H9 (cell line): ENCODE measurements around the gene PFKP. TPM values are rescaled to one million over a fixed set of nuclear protein-coding genes. Genes with fewer than 3 reads are reported as not detected.

Experiments
- DNase-seq: peaks from one replicate; pipeline ENCODE4 v3.0.0-alpha.2; 2017
- H2AFZ ChIP-seq: one replicate; pipeline ENCODE4 v1.6.1; 2013; ENCODE audit warnings: mild to moderate bottlenecking, low read length, control low read depth, moderate library complexity
- H2AK5ac ChIP-seq: 2 replicates; pipeline ENCODE4 v1.6.1; 2013; ENCODE audit warnings: low read length, control low read depth, mixed read lengths; ENCODE audit not compliant: insufficient read length
- H2BK120ac ChIP-seq: one replicate; pipeline ENCODE4 v1.6.1; 2013; ENCODE audit warnings: low read depth, mild to moderate bottlenecking, low read length, control low read depth, inconsistent platforms; ENCODE audit not compliant: poor library complexity, severe bottlenecking
- H2BK12ac ChIP-seq: 2 replicates; pipeline ENCODE4 v1.6.1; 2013; ENCODE audit warnings: low read length, control low read depth, mixed read lengths, low read depth; ENCODE audit not compliant: insufficient read length
- H2BK15ac ChIP-seq: 2 replicates; pipeline ENCODE4 v1.6.1; 2013; ENCODE audit warnings: low read depth, low read length, control low read depth
- H2BK20ac ChIP-seq: one replicate; pipeline ENCODE4 v1.6.1; 2013; ENCODE audit warnings: low read depth, mild to moderate bottlenecking, low read length, control low read depth, inconsistent platforms; ENCODE audit not compliant: poor library complexity, severe bottlenecking
- H2BK5ac ChIP-seq: 2 replicates; pipeline ENCODE4 v1.6.1; 2013; ENCODE audit warnings: low read length, control low read depth, mixed read lengths; ENCODE audit not compliant: insufficient read length
- H3K14ac ChIP-seq: 2 replicates; pipeline ENCODE4 v1.6.1; 2013; ENCODE audit warnings: low read length, control low read depth; ENCODE audit not compliant: insufficient read depth
- H3K18ac ChIP-seq: 2 replicates; pipeline ENCODE4 v1.6.1; 2013; ENCODE audit warnings: low read depth, mild to moderate bottlenecking, mixed read lengths, low read length, control low read depth; ENCODE audit not compliant: insufficient read length
- H3K23ac ChIP-seq: 2 replicates; pipeline ENCODE4 v1.6.1; 2013; ENCODE audit warnings: low read length, control low read depth, mixed read lengths, low read depth; ENCODE audit not compliant: insufficient read length
- H3K23me2 ChIP-seq: 2 replicates; pipeline ENCODE4 v1.6.1; 2013; ENCODE audit warnings: low read depth, mild to moderate bottlenecking, mixed read lengths, low read length, control low read depth; ENCODE audit not compliant: insufficient read length, poor library complexity, severe bottlenecking
- H3K27ac ChIP-seq: 2 replicates; pipeline ENCODE4 v1.5.1; 2013; ENCODE audit warnings: low read length, control low read depth, mixed read lengths, low read depth; ENCODE audit not compliant: insufficient read length
- H3K27me3 ChIP-seq: 2 replicates; pipeline ENCODE4 v1.6.1; 2013; ENCODE audit warnings: low read length, control low read depth, inconsistent platforms; ENCODE audit not compliant: insufficient read depth
- H3K4ac ChIP-seq: 2 replicates; pipeline ENCODE4 v1.6.1; 2013; ENCODE audit warnings: low read depth, mild to moderate bottlenecking, control low read depth, inconsistent platforms, low read length, moderate library complexity
- H3K4me1 ChIP-seq: 2 replicates; pipeline ENCODE4 v1.6.1; 2013; ENCODE audit warnings: low read length, control low read depth, inconsistent platforms; ENCODE audit not compliant: insufficient read depth
- H3K4me2 ChIP-seq: 2 replicates; pipeline ENCODE4 v1.6.1; 2013; ENCODE audit warnings: low read length, control low read depth, mixed read lengths; ENCODE audit not compliant: insufficient read length, insufficient read depth
- H3K56ac ChIP-seq: 2 replicates; pipeline ENCODE4 v1.6.1; 2013; ENCODE audit warnings: low read depth, mild to moderate bottlenecking, mixed read lengths, low read length, control low read depth; ENCODE audit not compliant: insufficient read length
- H3K79me1 ChIP-seq: 2 replicates; pipeline ENCODE4 v1.6.1; 2013; ENCODE audit warnings: low read depth, mild to moderate bottlenecking, moderate library complexity, low read length, control low read depth, inconsistent platforms; ENCODE audit not compliant: insufficient read depth, poor library complexity, severe bottlenecking
- H3K79me2 ChIP-seq: 2 replicates; pipeline ENCODE4 v1.6.1; 2013; ENCODE audit warnings: low read length, control low read depth, inconsistent platforms; ENCODE audit not compliant: insufficient read depth
- H3K9ac ChIP-seq: 2 replicates; pipeline ENCODE4 v1.6.1; 2013; ENCODE audit warnings: low read length, control low read depth, mixed read lengths; ENCODE audit not compliant: insufficient read length; ENCODE audit errors: extremely low read depth
- H3K9me3 ChIP-seq: one replicate; pipeline ENCODE4 v1.6.1; 2013; ENCODE audit warnings: low read depth, low read length, inconsistent platforms; ENCODE audit not compliant: control insufficient read depth
- H3T11ph ChIP-seq: one replicate; pipeline ENCODE4 v1.6.1; 2013; ENCODE audit warnings: mild to moderate bottlenecking, low read length, control low read depth, inconsistent platforms
- H4K20me1 ChIP-seq: one replicate; pipeline ENCODE4 v1.6.1; 2013; ENCODE audit not compliant: control insufficient read depth, insufficient read length, insufficient read depth
- H4K5ac ChIP-seq: 2 replicates; pipeline ENCODE4 v1.6.1; 2013; ENCODE audit warnings: low read depth, mild to moderate bottlenecking, mixed read lengths, low read length, control low read depth; ENCODE audit not compliant: insufficient read length
- H4K8ac ChIP-seq: replicated peaks from 2 replicates; pipeline ENCODE4 v1.6.1; 2013; ENCODE audit warnings: low read length, control low read depth, mixed read lengths, low read depth; ENCODE audit not compliant: insufficient read length
- H4K91ac ChIP-seq: 2 replicates; pipeline ENCODE4 v1.6.1; 2013; ENCODE audit warnings: low read depth, mild to moderate bottlenecking, moderate library complexity, mixed read lengths, low read length, control low read depth; ENCODE audit not compliant: insufficient read length
- H3K27ac Mint-ChIP-seq, 3 experiments: 2 replicates in 2 of 3; 3 replicates in 1 of 3; pipeline ENCODE4 v1.8.0; 2020 to 2021; ENCODE audit warnings: mixed read lengths in 3 of 3, mild to moderate bottlenecking in 1 of 3, moderate library complexity in 1 of 3
- H3K27me3 Mint-ChIP-seq: 2 replicates; pipeline ENCODE4 v1.8.0; 2021; ENCODE audit warnings: low read depth, mild to moderate bottlenecking, moderate library complexity, mixed read lengths
- H3K36me3 Mint-ChIP-seq, 3 experiments: 2 replicates in 2 of 3; 3 replicates in 1 of 3; pipeline ENCODE4 v1.8.0; 2020 to 2021; ENCODE audit warnings: low read depth in 3 of 3, mixed read lengths in 3 of 3; ENCODE audit not compliant: insufficient read depth in 1 of 3
- H3K4me1 Mint-ChIP-seq, 2 experiments: 2 replicates each; pipeline ENCODE4 v1.8.0; 2020; ENCODE audit warnings: mixed read lengths in 2 of 2
- H3K4me3 Mint-ChIP-seq, 2 experiments: 2 replicates in 1 of 2; 3 replicates in 1 of 2; pipeline ENCODE4 v1.8.0; 2020 to 2021; ENCODE audit warnings: mild to moderate bottlenecking in 2 of 2, mixed read lengths in 2 of 2, moderate library complexity in 1 of 2
- H3K9me3 Mint-ChIP-seq, 2 experiments: 2 replicates in 1 of 2; 3 replicates in 1 of 2; pipeline ENCODE4 v1.8.0; 2020; ENCODE audit warnings: mild to moderate bottlenecking in 2 of 2, mixed read lengths in 2 of 2, moderate library complexity in 1 of 2
- WGBS: extraction: QIAGEN DNeasy Blood & Tissue Kit; methylation state at CpG from one replicate; pipeline ENCODE4 v1.1.7; 2013; ENCODE audit warnings: missing lambda C conversion rate, low lambda C conversion rate, mixed read lengths; ENCODE audit not compliant: insufficient read length; ENCODE audit errors: extremely low coverage; 5-methylcytosine and 5-hydroxymethylcytosine counted together
- total RNA-seq: library from RNA; stranded (reverse); gene quantifications from 2 replicates; pipeline ENCODE4 v1.2.1, GENCODE V29; 2021
- TF ChIP-seq, protein P1 (sequence below): fragments of 200-600 bp; sonication (generic); conservative IDR thresholded peaks from 3 replicates; pipeline ENCODE4 v1.8.0; 2021; ENCODE audit warnings: antibody characterized with exemption, mild to moderate bottlenecking

The PFKP gene
- total RNA-seq, 1 experiment from 2014 or later: 145 TPM

DNA sequence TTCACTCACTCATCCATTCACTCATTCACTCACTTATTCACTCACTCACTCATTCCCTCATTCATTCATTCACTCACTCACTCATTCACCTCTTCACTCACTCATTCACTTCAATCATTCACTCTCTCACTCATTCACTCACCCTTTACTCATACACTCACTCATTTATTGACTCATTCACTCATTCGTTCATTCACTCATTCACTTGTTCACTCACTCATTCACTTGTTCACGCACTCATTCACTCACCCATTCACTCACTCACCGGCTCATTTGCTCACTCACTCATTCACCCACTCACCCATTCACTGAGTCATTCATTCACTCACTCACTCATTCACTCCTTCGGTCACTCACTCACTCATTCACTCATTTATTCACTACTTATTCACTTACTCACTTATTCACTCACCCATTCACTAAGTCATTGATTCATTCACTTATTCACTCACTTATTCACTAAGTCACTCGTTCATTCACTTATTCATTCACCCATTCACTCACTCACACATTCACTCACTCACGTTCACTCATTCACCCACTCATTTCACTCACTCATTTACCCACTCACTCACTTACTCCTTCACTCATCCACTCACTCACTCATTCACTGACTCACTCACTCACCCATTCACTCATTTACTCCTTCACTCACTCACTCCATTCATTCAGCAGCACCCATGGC is 4.7 kb upstream of the PFKP start:
- Histone ChIP-seq H3K23ac (no peak overlapping the region), H3K27ac (no peak overlapping the region), H3K4me1 (no peaks in the 10 kb centered on the region), H3K18ac (no peak overlapping the region), H2BK12ac (no peak overlapping the region), H3K4me2 (no peak overlapping the region), H3K14ac (no peak overlapping the region), H2BK5ac (no peak overlapping the region), H4K20me1 (no peaks in the 10 kb centered on the region), H2AK5ac (no peak overlapping the region), H3K9me3 (no peaks in the 10 kb centered on the region), H2BK15ac (no peak overlapping the region), H3K23me2 (peaks cover 6% of the 10 kb centered on the region), H3K56ac (no peak overlapping the region), H2BK120ac (no peak overlapping the region), H2AFZ (no peak overlapping the region), H3K79me2 (no peaks in the 10 kb centered on the region), H3K9ac (no peak overlapping the region), H2BK20ac (no peak overlapping the region), H4K5ac (no peak overlapping the region), H4K91ac (no peak overlapping the region), H3K4ac (no peak overlapping the region), H4K8ac (no peak overlapping the region), H3T11ph (no peak overlapping the region), H3K79me1 (no peaks in the 10 kb centered on the region), H3K27me3 (no peaks in the 10 kb centered on the region)
- peaks cover 33% of the 10 kb centered on the region for H3K27me3 Mint-ChIP-seq
- H3K4me3 Mint-ChIP-seq: no peak overlapping the region
- WGBS: 100% methylated on average over 3 of the region's 6 CpGs
- peaks cover 8 to 9% of the 10 kb centered on the region in 2 experiments for H3K4me1 Mint-ChIP-seq
- no peaks in the 10 kb centered on the region for H3K36me3 Mint-ChIP-seq
- H3K27ac Mint-ChIP-seq: no peak overlapping the region
- DNase-seq: no peak
- TF ChIP-seq, protein P1, sequence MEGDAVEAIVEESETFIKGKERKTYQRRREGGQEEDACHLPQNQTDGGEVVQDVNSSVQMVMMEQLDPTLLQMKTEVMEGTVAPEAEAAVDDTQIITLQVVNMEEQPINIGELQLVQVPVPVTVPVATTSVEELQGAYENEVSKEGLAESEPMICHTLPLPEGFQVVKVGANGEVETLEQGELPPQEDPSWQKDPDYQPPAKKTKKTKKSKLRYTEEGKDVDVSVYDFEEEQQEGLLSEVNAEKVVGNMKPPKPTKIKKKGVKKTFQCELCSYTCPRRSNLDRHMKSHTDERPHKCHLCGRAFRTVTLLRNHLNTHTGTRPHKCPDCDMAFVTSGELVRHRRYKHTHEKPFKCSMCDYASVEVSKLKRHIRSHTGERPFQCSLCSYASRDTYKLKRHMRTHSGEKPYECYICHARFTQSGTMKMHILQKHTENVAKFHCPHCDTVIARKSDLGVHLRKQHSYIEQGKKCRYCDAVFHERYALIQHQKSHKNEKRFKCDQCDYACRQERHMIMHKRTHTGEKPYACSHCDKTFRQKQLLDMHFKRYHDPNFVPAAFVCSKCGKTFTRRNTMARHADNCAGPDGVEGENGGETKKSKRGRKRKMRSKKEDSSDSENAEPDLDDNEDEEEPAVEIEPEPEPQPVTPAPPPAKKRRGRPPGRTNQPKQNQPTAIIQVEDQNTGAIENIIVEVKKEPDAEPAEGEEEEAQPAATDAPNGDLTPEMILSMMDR: no peak
- H3K9me3 Mint-ChIP-seq: no peaks in the 10 kb centered on the region
